GM12878 (cell line): ENCODE results near the gene ARHGAP26. TPM values are rescaled to one million over a fixed set of nuclear protein-coding genes. Genes with fewer than 3 reads are reported as not detected.

ENCODE experiments used
- ATAC-seq: fragments of 200-7000 bp; cut with Tn5 transposase; 3 replicates; pipeline ENCODE4 v1.9.1; 2020; ENCODE audit warnings: mild to moderate bottlenecking, moderate library complexity
- BruUV-seq: library from RNA; stranded (reverse); fragments of 400-500 nt; replicated peaks from 2 replicates; lab custom pipeline; 2021; lab: Mats Ljungman, UMichigan
- CTCF ChIA-PET: fragments of 300-600 bp; sonication (Branson Sonifier 250); formaldehyde crosslinking; extraction: SDS; loops from one replicate; lab custom pipeline; 2021; ENCODE audit warnings: inconsistent platforms; lab: Yijun Ruan, JAX
- POLR2A ChIA-PET: fragments of 350-600 bp; formaldehyde crosslinking; extraction: SDS; loops from one replicate; lab custom pipeline; 2021; ENCODE audit warnings: inconsistent platforms; lab: Charles Lee
- RAD21 ChIA-PET: fragments of 300-600 bp; sonication (Branson Sonifier 250); formaldehyde crosslinking; loops from one replicate; lab custom pipeline; 2023; ENCODE audit warnings: antibody characterized with exemption; ENCODE audit not compliant: unreplicated experiment; lab: Charles Lee
- SMC1A ChIA-PET: fragments of 300-600 bp; sonication (Branson Sonifier 250); formaldehyde crosslinking; loops from one replicate; lab custom pipeline; 2023; ENCODE audit not compliant: unreplicated experiment, uncharacterized antibody; lab: Charles Lee
- DNase-seq: peaks from one replicate; pipeline ENCODE4 v3.0.0-alpha.2; 2011; ENCODE audit warnings: low read depth, low spot score
- FAIRE-seq: peaks from 3 replicates; lab custom pipeline; 2011; peaks lifted over from hg19 to GRCh38; lab: Jason Lieb, UNC
- H2AFZ ChIP-seq: 2 replicates; pipeline ENCODE4 v1.6.0; 2011; ENCODE audit warnings: low read depth, low read length, control low read depth; ENCODE audit not compliant: control insufficient read depth
- H3K27ac ChIP-seq: 2 replicates; pipeline ENCODE4 v1.5.1; 2011; ENCODE audit warnings: control low read depth; ENCODE audit not compliant: control insufficient read depth, insufficient read depth
- H3K27me3 ChIP-seq, 2 experiments: replicated peaks in 1 of 2; 2 replicates each; pipeline versions ENCODE4 v1.6.0 to v1.6.1; 2011; ENCODE audit warnings: low read length in 1 of 2; ENCODE audit not compliant: control insufficient read depth in 2 of 2, insufficient read depth in 2 of 2
- H3K36me3 ChIP-seq, 2 experiments: 2 replicates each; pipeline ENCODE4 v1.5.1; 2011; ENCODE audit warnings: low read length in 1 of 2; ENCODE audit not compliant: control insufficient read depth in 2 of 2, insufficient read depth in 2 of 2
- H3K4me1 ChIP-seq: 2 replicates; pipeline ENCODE4 v1.6.1; 2011; ENCODE audit warnings: mild to moderate bottlenecking, low read length, moderate library complexity, mixed read lengths; ENCODE audit not compliant: control insufficient read depth, insufficient read depth
- H3K4me2 ChIP-seq: 2 replicates; pipeline ENCODE4 v1.6.0; 2011; ENCODE audit warnings: control low read depth; ENCODE audit not compliant: control insufficient read depth, insufficient read depth
- H3K4me3 ChIP-seq: fragments of 200-600 bp; sonication (generic); 2 replicates; pipeline ENCODE4 v1.5.1; 2016
- H3K79me2 ChIP-seq: 2 replicates; pipeline ENCODE4 v1.6.0; 2011; ENCODE audit warnings: low read length; ENCODE audit not compliant: control insufficient read depth, insufficient read depth
- H3K9ac ChIP-seq: 2 replicates; pipeline ENCODE4 v1.8.0; 2011; ENCODE audit warnings: low read length, control low read depth, mixed read lengths; ENCODE audit not compliant: control insufficient read depth, insufficient read depth
- H3K9me3 ChIP-seq: replicated peaks from 3 replicates; pipeline ENCODE4 v1.5.1; 2011; ENCODE audit warnings: mild to moderate bottlenecking, low read length; ENCODE audit not compliant: control insufficient read depth, insufficient read depth
- H4K20me1 ChIP-seq: 2 replicates; pipeline ENCODE4 v1.6.0; 2011; ENCODE audit not compliant: control insufficient read depth, insufficient read depth
- CTCF ChIP-seq, 3 experiments: IDR thresholded peaks in 2 of 3; conservative IDR thresholded peaks in 1 of 3; 2 replicates each; pipeline ENCODE4 v1.5.1; 2011; ENCODE audit warnings: low read depth in 3 of 3, low read length in 3 of 3, mild to moderate bottlenecking in 3 of 3, control low read depth in 2 of 3, moderate library complexity in 2 of 3, inconsistent platforms in 1 of 3, mixed read lengths in 1 of 3; ENCODE audit not compliant: control insufficient read depth in 2 of 3, insufficient read depth in 1 of 3; ENCODE audit errors: extremely low read depth in 1 of 3
- E4F1 ChIP-seq: fragments of 450-650 bp; IDR thresholded peaks from 2 replicates; pipeline ENCODE4 v1.6.1; 2018; ENCODE audit warnings: borderline replicate concordance, mild to moderate bottlenecking; ENCODE audit not compliant: partially characterized antibody
- KAT2A ChIP-seq: conservative IDR thresholded peaks from 2 replicates; pipeline ENCODE4 v1.6.1; 2011; ENCODE audit warnings: low read depth, low read length; ENCODE audit not compliant: control insufficient read depth
- NFXL1 ChIP-seq: fragments of 450-650 bp; IDR thresholded peaks from 2 replicates; pipeline ENCODE4 v1.6.1; 2017; ENCODE audit warnings: antibody characterized with exemption, mild to moderate bottlenecking, borderline replicate concordance
- PRDM15 ChIP-seq: fragments of 450-650 bp; formaldehyde crosslinking; IDR thresholded peaks from 2 replicates; pipeline ENCODE4 v1.4.0; 2020; ENCODE audit warnings: mild to moderate bottlenecking, moderate library complexity
- RAD21 ChIP-seq: IDR thresholded peaks from 2 replicates; pipeline ENCODE4 v1.6.1; 2011; ENCODE audit warnings: mild to moderate bottlenecking, low read depth, low read length, moderate library complexity; ENCODE audit not compliant: insufficient read depth
- TARDBP ChIP-seq: IDR thresholded peaks from 2 replicates; pipeline ENCODE4 v1.6.1; 2016; ENCODE audit warnings: borderline replicate concordance
- USF1 ChIP-seq: IDR thresholded peaks from 2 replicates; pipeline ENCODE4 v1.6.1; 2011; ENCODE audit warnings: borderline replicate concordance, low read depth, mild to moderate bottlenecking, moderate library complexity, mixed read lengths, low read length; ENCODE audit not compliant: insufficient read depth; ENCODE audit errors: extremely low read length
- WGBS: methylation state at CpG from one replicate; pipeline ENCODE4 v1.1.6; 2016; ENCODE audit warnings: low lambda C conversion rate; ENCODE audit not compliant: insufficient replicate concordance, insufficient coverage; ENCODE audit errors: missing lambda C conversion rate; 5-methylcytosine and 5-hydroxymethylcytosine counted together
- in situ Hi-C: fragments of 300-500 bp; cut with MboI; formaldehyde crosslinking; loops from 9 replicates; pipeline ENCODE4 v1.14.3; 2018; ENCODE audit warnings: mixed read lengths
- intact Hi-C: fragments of 100-400 bp; cut with micrococcal nuclease; formaldehyde crosslinking; loops from one replicate; pipeline ENCODE4 v1.14.2; 2022; ENCODE audit not compliant: unreplicated experiment
- polyA plus RNA-seq, 11 experiments: library from polyadenylated mRNA; depleted of rRNA in 4 of 11; unstranded in 6 of 11; stranded (reverse) in 5 of 11; fragments of >200 nt; fragmentation: Nextera tagmentation in 4 of 11; fragmentation: Illumina TruSeq in 1 of 11; extraction: Ambion mirVana in 4 of 11; extraction: Trizol in 1 of 11; gene quantifications; 1 replicate in 1 of 11; 2 replicates in 10 of 11; pipeline versions ENCODE4 v1.2.1 to v1.2.3, GENCODE V29; 2011 to 2016; ENCODE audit warnings: inconsistent platforms in 2 of 11, missing spikeins in 2 of 11, low read depth in 1 of 11
- total RNA-seq, 4 experiments: library from RNA; depleted of rRNA in 3 of 4; stranded (reverse); fragments of >200 nt in 3 of 4; fragmentation: Illumina TruSeq in 1 of 4; extraction: Trizol in 1 of 4; gene quantifications; 2 replicates each; pipeline versions ENCODE4 v1.2.1 to v1.2.3, GENCODE V29; 2013 to 2021

ARHGAP26 gene
- total and polyA plus RNA-seq, 10 of the 15 experiments (the other 5 are each of a cell fraction or from before 2014, with no cell fraction given) = 9.4 to 41.5 (median 19.3) TPM

- 69% methylated on average over 7 of the region's 7 CpGs for WGBS
- ATAC-seq = no peak
- intact Hi-C loops (no loop called here), in situ Hi-C loops (no loop called here)
- no peaks in the 10 kb centered on the region for H3K36me3 ChIP-seq
- ChIA-PET CTCF (interaction anchor here (1.0 kb wide), 2 partner anchors 19 to 135 kb away, joined by 3 read pairs; no protein-coding TSS in a partner anchor), RAD21 (no interaction called here), SMC1A (no interaction called here), POLR2A (no interaction called here)
- DNase-seq = no peak
- H3K9ac ChIP-seq = no peak overlapping the region
- H4K20me1 ChIP-seq = no peaks in the 10 kb centered on the region
- peaks cover 18% of the 10 kb centered on the region for H3K4me1 ChIP-seq
- H2AFZ ChIP-seq = no peak overlapping the region
- H3K27ac ChIP-seq = no peak overlapping the region
- H3K4me3 ChIP-seq = no peak overlapping the region
- H3K4me2 ChIP-seq = no peak overlapping the region
- H3K27me3 ChIP-seq = no peaks in the 10 kb centered on the region
- no peaks in the 10 kb centered on the region for H3K9me3 ChIP-seq
- no peaks in the 10 kb centered on the region for H3K79me2 ChIP-seq
- BruUV-seq = no TSS peak
- FAIRE-seq = no peak
- no peak for TF ChIP-seq CTCF (IDR thresholded peaks at IDR 0.05 in 2 of 3, conservative IDR thresholded peaks at IDR 0.05 in 1 of 3; ENCODE audit: control insufficient read depth in 2 of 3, extremely low read depth in 1 of 3, insufficient read depth in 1 of 3, low read depth in 3 of 3, low read length in 3 of 3)
- no peak for TF ChIP-seq RAD21
- TF ChIP-seq KAT2A = no peak
- no peak for TF ChIP-seq USF1
- TF ChIP-seq PRDM15 (CRISPR knock-in tag) = no peak
- TF ChIP-seq E4F1 = no peak
- TF ChIP-seq NFXL1 = no peak
- TF ChIP-seq TARDBP = no peak
Observed at GRCh38 chr5:142847898-142848790, 78.0 kb downstream of the ARHGAP26 start.
